Measurements from ENCODE around the gene FKBP7. TPM values are rescaled to one million over a fixed set of nuclear protein-coding genes. Genes with fewer than 3 reads are reported as not detected.

FKBP7 gene
- total RNA-seq, 2 experiments from 2014 or later = 1.6 to 1.8 TPM

Other genes starting within 250 kb of the FKBP7 start
- 10 to 100 TPM; 35.4 to 36.5 TPM for gene PRKRA, start 27.4 kb downstream of the FKBP7 start, total RNA-seq
- 1 to 10 TPM in 1 of 2 experiments, under 1 TPM in 1; 0.91 to 1.1 TPM for gene PJVK, start 27.2 kb downstream of the FKBP7 start, total RNA-seq
- 10 to 100 TPM; 27.7 to 28.7 TPM for gene PLEKHA3, start 1.9 kb upstream of the FKBP7 start, total RNA-seq